HG03097 (cell line): ENCODE results near the gene C22orf42.
"Not testable (repeated sequence)": the region's sequence is repeated elsewhere in the genome, so short reads cannot be mapped to it uniquely, and the experiment has no call there.

Experiments used
- ATAC-seq: cut with Tn5 transposase; IDR thresholded peaks from one replicate; pipeline ENCODE4 v1.9.1; 2021; ENCODE audit not compliant: unreplicated experiment, low FRiP score

C22orf42 gene

DNA sequence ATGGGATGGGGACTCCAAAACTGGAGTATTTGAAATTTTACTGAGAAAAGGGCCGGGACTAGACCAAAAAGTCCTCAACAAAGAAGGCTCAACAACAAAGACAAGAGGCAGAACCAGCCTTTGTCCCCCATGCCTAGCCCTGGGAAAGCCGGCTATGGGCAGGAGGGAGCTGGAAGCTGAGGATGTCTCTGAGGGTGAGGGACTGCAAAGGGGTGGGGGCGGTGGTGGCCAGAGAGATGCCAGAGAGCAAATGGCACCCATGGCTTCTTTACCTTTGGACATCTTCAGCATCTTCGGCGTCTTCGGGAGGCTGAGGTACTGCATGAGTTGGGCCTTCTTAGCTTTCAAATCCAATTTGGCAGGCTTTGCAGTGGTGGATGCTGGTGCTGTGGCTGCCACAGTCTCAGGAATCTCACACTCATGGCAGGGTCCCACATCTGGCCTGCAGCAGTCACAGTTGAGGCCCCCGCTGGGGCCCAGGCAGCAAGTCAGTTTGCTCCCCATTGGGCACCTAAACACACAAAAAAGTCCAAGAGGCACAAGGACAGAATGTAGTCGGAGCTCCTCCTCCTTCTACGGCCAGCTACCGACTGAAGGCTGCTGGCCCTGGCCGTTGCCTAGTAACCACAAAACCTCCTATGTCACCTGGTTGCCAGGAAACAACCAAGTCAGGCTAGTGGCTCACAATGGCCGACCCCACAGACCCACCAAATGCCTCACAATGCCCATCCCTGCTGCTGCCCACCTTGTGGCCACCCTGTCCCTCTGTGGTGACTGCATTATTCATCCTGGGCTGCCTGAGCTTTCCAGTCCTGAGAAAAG lies at the start of gene C22orf42:
C22orf42 (minus strand) TSS at position 592 of the 822 bp plus-strand sequence; CDS start at position 504, 88 bp downstream.
- no peak for ATAC-seq

DNA sequence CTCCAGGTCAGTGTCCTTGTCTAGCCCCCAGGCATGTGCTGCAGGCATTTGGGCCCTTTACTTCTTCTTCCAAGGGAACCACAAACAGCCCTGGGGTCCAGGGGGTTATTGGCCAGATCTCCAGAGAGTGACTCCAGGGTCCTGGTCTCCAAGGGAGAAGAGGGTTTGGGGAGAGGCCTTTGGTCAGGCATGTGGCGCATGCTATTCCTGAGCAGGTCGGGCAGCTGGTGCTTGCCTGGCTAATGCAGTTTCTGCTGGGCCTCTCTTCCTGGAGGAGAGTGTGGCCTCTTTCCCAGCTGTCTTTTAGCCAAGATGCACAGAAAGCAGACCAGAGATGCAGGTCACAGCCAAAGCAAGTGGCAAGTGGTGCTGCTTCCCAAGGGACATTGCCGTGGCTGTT lies 49.6 kb upstream of the C22orf42 start:
- no peak for ATAC-seq

- ATAC-seq, result no peak
Measured at GRCh38 chr22:32207971-32208480, 48.9 kb upstream of the C22orf42 start.

DNA sequence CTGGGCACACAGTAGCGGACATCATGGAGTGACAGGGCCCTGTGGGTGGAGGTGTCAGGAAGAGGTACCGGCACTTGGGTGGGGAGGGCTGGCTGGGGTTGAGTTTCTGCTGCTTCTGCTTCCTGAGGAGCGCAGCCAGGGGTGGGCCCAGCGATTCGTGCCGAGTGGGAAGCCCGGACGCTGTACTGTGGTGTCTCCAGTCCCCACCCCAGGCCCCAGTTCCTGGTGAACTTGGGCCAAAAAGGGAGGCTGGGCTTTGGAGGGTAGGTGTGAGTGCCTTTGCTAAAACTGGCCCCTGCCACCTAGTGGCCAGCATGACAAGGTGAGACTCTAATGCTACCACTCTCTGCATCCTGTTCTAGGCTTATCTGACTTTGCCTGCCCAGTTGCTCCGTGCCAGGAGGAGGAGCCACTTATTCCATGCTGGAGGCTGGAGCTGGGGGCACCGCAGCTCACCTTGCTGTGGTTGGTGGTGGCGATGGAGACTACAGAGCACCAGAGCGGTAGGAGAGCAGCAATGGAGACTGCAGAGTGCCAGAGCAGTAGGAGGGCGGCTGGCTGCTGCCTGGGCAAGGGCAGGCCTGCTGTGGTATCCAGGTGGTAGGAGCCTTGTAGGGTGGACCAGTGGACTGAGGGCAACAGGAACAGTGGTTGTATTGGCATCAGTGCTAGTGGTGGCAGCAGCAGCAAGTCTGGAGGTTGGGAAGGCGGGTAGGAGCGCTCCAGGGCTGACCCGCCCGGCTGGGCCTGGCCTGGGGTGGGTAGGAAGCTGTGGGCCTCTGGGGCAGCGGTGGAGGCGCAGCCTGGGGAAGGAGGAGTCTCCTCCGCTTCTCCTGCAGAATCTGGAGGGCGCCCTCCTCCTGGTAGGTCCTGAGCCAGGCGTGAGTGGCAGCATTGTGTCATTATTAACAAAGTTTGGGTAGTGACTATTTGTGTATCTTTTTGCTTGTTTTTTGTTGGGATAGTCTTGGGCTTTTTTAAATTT lies 48.0 kb upstream of the C22orf42 start:
- no peak for ATAC-seq

DNA sequence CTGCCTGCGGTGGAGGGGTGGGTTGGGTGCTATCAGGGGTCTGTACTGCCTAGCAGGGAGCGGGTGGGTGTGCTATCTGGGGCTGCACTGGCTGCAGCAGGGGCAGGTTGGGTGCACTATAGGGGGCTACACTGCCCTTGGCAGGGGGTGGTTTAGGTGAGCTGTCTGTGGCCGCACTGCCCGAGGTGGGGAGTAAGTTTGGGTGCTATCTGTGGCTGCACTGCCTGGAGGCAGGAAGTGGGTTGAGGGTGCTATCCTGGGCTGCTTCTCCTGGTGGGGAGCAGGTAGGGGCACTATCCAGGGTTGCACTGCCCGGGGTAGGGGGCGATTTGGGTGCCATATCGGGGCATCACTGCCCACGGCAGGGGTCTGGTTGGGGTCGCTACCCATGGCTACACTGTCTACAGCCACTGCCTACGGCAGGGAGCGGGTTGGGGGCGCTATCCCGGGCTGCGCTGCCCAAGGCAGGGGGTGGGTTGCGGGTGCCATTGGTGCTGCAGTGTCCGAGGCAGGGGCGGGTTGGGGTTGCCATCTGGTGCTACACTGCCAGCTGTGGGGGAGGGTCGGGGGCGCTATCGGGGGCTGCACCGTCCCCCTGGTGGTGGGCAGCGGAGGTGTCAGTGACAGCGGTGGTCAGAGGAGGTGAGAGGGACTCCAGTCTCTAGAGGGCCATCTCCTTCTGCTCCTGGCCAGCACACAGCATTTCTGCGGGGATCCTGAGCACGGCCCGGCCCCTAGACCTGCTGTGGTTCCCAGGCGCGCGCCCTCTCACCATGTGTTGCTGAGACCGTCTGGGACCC lies 47.1 kb upstream of the C22orf42 start:
- ATAC-seq, result no peak

- ATAC-seq, result no peak
Measured at GRCh38 chr22:32204856-32205722, 46.0 kb upstream of the C22orf42 start, which contains the start of gene RFPL2. Gene RFPL2, minus strand, starts transcription at chr22:32205073. Its CDS starts 2,622 bp downstream, at chr22:32202451.

- no peak for ATAC-seq
Measured at GRCh38 chr22:32204040-32204855, 45.1 kb upstream of the C22orf42 start.

DNA sequence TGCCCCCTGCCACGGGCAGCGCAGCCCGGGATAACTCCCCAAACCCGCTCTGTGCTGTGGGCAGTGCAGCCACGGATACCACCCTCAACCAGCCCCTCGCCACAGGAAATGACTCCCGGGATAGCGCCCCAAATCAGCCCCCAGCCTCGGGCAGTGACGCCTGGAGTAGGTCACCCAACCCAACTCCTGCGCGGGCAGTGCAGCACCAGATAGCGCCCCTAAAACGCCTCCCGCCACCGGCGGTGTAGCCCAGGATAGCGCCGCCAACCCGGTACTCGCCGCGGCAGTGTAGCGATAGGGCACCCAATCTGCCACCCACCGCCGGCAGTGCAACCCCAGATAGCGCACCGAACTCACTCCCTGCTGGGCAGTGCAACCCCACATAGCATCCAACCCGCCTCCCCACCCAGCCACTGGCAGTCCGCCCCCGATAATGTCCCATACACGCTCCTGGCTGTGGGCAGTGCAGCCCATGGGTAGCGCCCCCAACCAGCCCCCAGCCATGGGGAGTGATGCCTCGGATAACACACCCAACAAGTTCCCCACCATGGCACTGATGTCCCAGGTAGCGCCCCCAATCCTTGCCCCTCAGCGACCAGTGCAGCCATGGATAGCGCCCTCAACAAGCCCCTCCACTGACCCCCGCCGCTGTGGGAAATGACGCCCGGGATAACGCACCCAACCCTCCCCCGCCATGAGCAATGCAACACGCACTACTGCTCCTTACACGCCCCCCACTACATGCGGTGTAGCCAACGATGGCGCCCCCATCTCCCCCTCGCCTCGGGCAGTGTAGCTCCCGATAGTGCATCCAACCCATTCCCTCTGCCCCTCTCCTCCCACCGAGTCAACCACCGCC lies 44.3 kb upstream of the C22orf42 start:
- ATAC-seq, result no peak

GRCh38 chr22:32202539-32203180 lies 43.6 kb upstream of the C22orf42 start:
- ATAC-seq, result no peak

DNA sequence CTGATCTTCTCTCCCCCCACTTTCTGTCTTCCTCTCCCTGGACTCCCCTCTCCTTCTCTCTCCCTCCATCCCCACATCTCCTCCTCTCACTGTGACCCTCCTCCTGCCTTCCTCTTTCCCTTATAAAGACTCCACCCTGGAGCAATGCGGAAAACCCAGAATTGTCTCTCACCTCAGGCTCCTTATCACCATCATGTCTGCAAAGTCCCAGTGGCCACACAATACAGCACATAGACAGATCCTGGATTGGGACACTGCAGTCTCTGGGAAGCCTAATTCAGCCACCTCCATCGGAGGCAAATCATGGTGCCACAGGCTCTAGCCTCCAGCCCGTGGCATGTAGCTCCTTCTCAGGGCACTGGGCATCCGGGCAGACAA lies 43.0 kb upstream of the C22orf42 start:
- no peak for ATAC-seq

- ATAC-seq, result no peak
Measured at GRCh38 chr22:32200752-32201151, 41.6 kb upstream of the C22orf42 start.

GRCh38 chr22:32199961-32200360 lies 40.9 kb upstream of the C22orf42 start:
- ATAC-seq, result no peak

- ATAC-seq, result no peak
Measured at GRCh38 chr22:32199341-32199740, 40.2 kb upstream of the C22orf42 start.

DNA sequence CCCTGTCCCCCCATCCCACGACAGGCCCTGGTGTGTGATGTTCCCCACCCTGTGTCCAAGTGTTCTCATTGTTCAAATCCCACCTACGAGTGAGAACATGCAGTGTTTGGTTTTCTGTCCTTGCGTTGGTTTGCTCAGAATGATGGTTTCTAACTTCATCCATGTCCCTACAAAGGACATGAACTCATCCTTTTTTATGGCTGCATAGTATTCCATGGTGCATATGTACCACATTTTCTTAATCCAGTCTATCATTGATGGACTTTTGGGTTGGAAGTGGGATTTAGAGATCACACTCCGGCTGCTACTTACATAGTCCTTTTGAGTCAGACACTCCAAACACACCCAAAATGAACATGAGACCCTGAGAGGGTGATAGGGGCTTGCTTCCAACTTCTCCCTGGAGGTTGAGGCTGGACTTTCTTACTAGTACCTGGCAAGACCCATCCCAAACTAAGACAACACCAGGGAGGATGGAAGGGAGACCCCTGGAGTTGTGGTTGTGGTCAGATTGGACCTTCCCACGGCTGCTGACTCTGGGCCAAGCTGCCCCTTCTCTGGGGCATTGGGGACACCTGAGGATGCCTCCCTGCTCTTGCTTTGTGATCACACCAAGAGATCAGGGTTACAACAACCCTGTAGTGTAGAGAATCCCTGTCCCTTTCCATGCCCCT lies 38.6 kb upstream of the C22orf42 start:
- ATAC-seq, result not testable (repeated sequence)

DNA sequence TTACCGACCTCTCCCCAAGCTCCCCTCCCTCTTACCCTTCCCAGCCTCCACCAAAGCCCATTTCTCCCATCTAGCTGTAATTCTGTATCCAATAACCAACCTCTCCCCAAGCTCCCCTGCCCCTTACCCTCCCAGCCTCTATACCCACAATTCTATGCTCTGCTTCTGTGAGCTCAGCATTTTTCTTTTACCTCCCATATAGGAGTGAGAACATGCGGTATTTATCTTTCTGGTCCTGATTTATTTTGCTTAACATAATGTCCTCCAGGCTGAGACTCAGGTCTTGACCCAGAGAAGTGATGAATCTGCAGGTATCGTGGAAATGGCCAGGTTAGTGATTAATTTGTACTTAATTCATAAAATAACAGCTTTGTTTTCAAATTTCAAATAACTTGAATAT lies 36.8 kb upstream of the C22orf42 start:
- not testable (repeated sequence) for ATAC-seq

DNA sequence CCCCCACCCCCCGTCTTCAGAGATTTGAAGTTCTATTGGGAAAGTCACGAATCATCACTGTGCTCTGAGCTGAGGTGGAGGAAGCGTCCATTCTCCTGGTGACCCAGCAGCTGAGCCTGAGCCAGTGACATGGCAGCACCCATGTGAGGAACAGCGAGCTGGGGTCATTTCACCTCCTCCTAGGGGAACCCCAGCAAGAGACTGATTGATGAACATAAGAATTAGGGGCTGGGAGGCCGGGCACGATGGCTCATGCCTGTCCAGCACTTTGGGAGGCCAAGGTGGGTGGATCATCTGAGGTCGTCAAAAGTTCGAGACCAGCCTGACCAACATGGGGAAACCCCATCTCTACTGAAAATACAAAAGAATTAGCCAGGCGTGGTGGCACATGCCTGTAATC lies 34.2 kb upstream of the C22orf42 start:
- not testable (repeated sequence) for ATAC-seq
